Trophoblast cell (in vitro differentiated cells and primary cell): ENCODE results near the gene DCTN2.

Source experiments
- DNase-seq, 2 donors: peaks; one replicate each; pipeline ENCODE4 v3.0.0-alpha.2; 2016
- H2AFZ ChIP-seq: 2 replicates; pipeline ENCODE4 v1.6.1; 2013; ENCODE audit warnings: low read length, moderate library complexity, mild to moderate bottlenecking; ENCODE audit not compliant: insufficient read depth, poor library complexity
- H2AK5ac ChIP-seq: 2 replicates; pipeline ENCODE4 v1.6.1; 2013; ENCODE audit warnings: mild to moderate bottlenecking, low read length
- H2BK120ac ChIP-seq: 2 replicates; pipeline ENCODE4 v1.6.1; 2013; ENCODE audit warnings: low read length, mild to moderate bottlenecking, moderate library complexity; ENCODE audit not compliant: insufficient read depth, poor library complexity
- H2BK12ac ChIP-seq: 2 replicates; pipeline ENCODE4 v1.6.1; 2013; ENCODE audit warnings: mild to moderate bottlenecking, low read length, moderate library complexity
- H2BK5ac ChIP-seq: 2 replicates; pipeline ENCODE4 v1.6.1; 2013; ENCODE audit warnings: low read length, low read depth, moderate library complexity, mild to moderate bottlenecking; ENCODE audit not compliant: poor library complexity
- H3K14ac ChIP-seq: 2 replicates; pipeline ENCODE4 v1.6.1; 2013; ENCODE audit warnings: mild to moderate bottlenecking, low read length
- H3K18ac ChIP-seq: 2 replicates; pipeline ENCODE4 v1.6.1; 2013; ENCODE audit warnings: mild to moderate bottlenecking, low read length
- H3K23ac ChIP-seq: 2 replicates; pipeline ENCODE4 v1.6.1; 2013; ENCODE audit warnings: low read length
- H3K27ac ChIP-seq: 2 replicates; pipeline ENCODE4 v1.5.1; 2013; ENCODE audit warnings: low read depth, mild to moderate bottlenecking, inconsistent platforms, low read length, moderate library complexity
- H3K27me3 ChIP-seq: 2 replicates; pipeline ENCODE4 v1.6.1; 2013; ENCODE audit warnings: inconsistent platforms, mild to moderate bottlenecking, low read length, moderate library complexity; ENCODE audit not compliant: insufficient read depth
- H3K36me3 ChIP-seq, 2 experiments: 1 replicate in 1 of 2; 2 replicates in 1 of 2; pipeline ENCODE4 v1.6.1; 2013; ENCODE audit warnings: low read length in 2 of 2, mild to moderate bottlenecking in 2 of 2, moderate library complexity in 1 of 2; ENCODE audit not compliant: insufficient read depth in 2 of 2, control insufficient read depth in 1 of 2
- H3K4ac ChIP-seq: 2 replicates; pipeline ENCODE4 v1.6.1; 2013; ENCODE audit warnings: low read depth, mild to moderate bottlenecking, low read length, moderate library complexity
- H3K4me1 ChIP-seq, 2 experiments: 1 replicate in 1 of 2; 2 replicates in 1 of 2; pipeline ENCODE4 v1.6.1; 2013; ENCODE audit warnings: low read length in 2 of 2, mild to moderate bottlenecking in 2 of 2, moderate library complexity in 1 of 2; ENCODE audit not compliant: insufficient read depth in 2 of 2, control insufficient read depth in 1 of 2
- H3K4me2 ChIP-seq: 2 replicates; pipeline ENCODE4 v1.6.1; 2013; ENCODE audit warnings: inconsistent platforms, mild to moderate bottlenecking, low read length, moderate library complexity
- H3K4me3 ChIP-seq: 2 replicates; pipeline ENCODE4 v1.5.1; 2013; ENCODE audit warnings: mild to moderate bottlenecking, low read depth, low read length, inconsistent platforms
- H3K79me1 ChIP-seq: one replicate; pipeline ENCODE4 v1.6.1; 2013; ENCODE audit warnings: low read length
- H3K79me2 ChIP-seq: 2 replicates; pipeline ENCODE4 v1.6.1; 2013; ENCODE audit warnings: low read length, mild to moderate bottlenecking; ENCODE audit not compliant: control insufficient read depth, insufficient read depth, poor library complexity
- H3K9ac ChIP-seq: 2 replicates; pipeline ENCODE4 v1.6.1; 2013; ENCODE audit warnings: mild to moderate bottlenecking, low read length
- H3K9me3 ChIP-seq: 2 replicates; pipeline ENCODE4 v1.6.1; 2013; ENCODE audit warnings: low read depth, mild to moderate bottlenecking, control low read depth, inconsistent platforms, low read length; ENCODE audit not compliant: insufficient read depth
- H4K12ac ChIP-seq: 2 replicates; pipeline ENCODE4 v1.6.1; 2013; ENCODE audit warnings: low read depth, mild to moderate bottlenecking, low read length, moderate library complexity
- H4K8ac ChIP-seq: 2 replicates; pipeline ENCODE4 v1.6.1; 2013; ENCODE audit warnings: low read depth, mild to moderate bottlenecking, low read length, moderate library complexity
- H4K91ac ChIP-seq: one replicate; pipeline ENCODE4 v1.6.1; 2013; ENCODE audit warnings: low read depth, mild to moderate bottlenecking, low read length, moderate library complexity
- WGBS: extraction: QIAGEN DNeasy Blood & Tissue Kit; methylation state at CpG from one replicate; pipeline ENCODE4 v1.1.7; 2013; ENCODE audit warnings: missing lambda C conversion rate; ENCODE audit not compliant: insufficient read length, insufficient coverage; ENCODE audit errors: extremely low coverage; 5-methylcytosine and 5-hydroxymethylcytosine counted together

Gene DCTN2

DNA sequence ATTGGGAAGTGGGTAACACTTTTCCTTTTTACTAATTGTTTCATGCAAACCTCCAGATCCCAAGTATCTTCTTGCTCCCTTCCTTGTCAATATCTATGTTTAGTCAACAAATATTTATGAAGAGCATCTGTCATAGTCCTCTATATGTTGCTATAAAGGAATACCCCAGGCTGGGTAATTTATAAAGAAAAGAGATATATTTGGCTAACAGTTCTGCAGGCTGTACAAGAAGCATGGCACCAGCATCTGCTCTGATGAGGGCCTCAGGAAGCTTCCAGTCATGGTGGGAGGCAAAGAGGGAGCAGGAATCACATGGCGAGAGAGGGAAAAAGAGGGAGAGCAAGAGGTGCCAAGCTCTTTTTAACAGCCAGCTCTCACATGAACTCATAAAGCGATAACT lies 7.5 kb upstream of the DCTN2 start:
- H3K4me1 ChIP-seq: peaks cover 3 to 7% of the 10 kb centered on the region in 2 experiments
- H3K79me2 ChIP-seq: no peaks in the 10 kb centered on the region
- no peak overlapping the region for H4K12ac ChIP-seq
- no peak overlapping the region for H3K18ac ChIP-seq
- H2BK5ac ChIP-seq: no peak overlapping the region
- DNase-seq: no peak
- H3K79me1 ChIP-seq: no peaks in the 10 kb centered on the region
- no peak overlapping the region for H3K4me2 ChIP-seq
- H3K9ac ChIP-seq: no peak overlapping the region
- peaks cover 13% of the 10 kb centered on the region for H3K27me3 ChIP-seq
- H4K8ac ChIP-seq: no peak overlapping the region
- H2BK120ac ChIP-seq: no peak overlapping the region
- H3K4ac ChIP-seq: no peak overlapping the region
- peaks cover 3% of the 10 kb centered on the region for H3K9me3 ChIP-seq
- H3K27ac ChIP-seq: no peak overlapping the region
- H3K4me3 ChIP-seq: no peak overlapping the region
- WGBS: no CpG with 5 or more reads among the region's 2 CpGs
- no peaks in the 10 kb centered on the region for H3K36me3 ChIP-seq
- no peak overlapping the region for H2BK12ac ChIP-seq
- H3K14ac ChIP-seq: no peak overlapping the region
- no peak overlapping the region for H2AFZ ChIP-seq
- H4K91ac ChIP-seq: no peak overlapping the region
- no peak overlapping the region for H3K23ac ChIP-seq
- H2AK5ac ChIP-seq: no peak overlapping the region

DNA sequence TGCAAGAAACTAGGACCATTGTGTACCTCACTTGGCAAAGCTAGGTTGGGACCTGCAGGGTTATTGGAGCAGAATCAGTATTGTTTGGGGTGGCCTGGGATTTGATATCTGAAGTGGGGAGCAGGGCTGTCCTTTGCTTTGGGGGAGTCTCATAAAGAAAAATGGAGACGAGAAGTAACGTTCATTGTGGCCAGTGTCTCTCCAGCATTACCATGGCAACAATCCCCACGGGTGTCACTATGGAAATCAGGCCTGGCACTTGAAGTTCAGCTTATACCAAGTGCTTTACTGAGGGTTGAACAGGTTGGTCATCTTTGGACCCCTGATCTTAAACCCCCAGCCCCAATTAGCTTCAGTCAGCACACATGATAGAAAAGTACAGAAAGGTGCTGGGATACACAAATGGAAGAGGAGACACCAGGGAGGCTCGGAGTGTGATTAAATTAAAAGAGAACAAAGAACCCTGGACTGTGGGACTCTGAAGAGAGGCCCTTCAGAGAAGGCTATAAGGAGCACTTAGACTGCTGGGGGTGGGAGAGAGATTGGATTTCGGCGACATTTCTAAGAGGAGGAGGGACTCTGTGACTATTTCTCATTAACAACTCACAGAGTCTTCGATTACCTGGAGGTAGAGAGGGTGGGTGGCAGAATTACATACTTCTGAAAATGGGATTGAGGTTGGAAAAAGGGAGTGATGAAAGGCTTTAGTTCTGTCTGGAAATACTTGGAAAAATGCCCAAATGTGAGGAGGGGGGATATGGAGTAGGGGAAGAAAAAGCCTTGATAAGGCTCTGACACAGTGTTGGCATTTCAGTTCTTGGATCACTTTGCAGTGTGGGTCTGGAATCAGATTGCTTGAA lies 6.6 kb upstream of the DCTN2 start:
- H2BK120ac ChIP-seq: no peak overlapping the region
- DNase-seq: no peak
- H4K91ac ChIP-seq: no peak overlapping the region
- no peak overlapping the region for H4K8ac ChIP-seq
- H3K4ac ChIP-seq: no peak overlapping the region
- no peak overlapping the region for H3K18ac ChIP-seq
- no peak overlapping the region for H2BK12ac ChIP-seq
- no peaks in the 10 kb centered on the region for H3K79me1 ChIP-seq
- H3K4me2 ChIP-seq: no peak overlapping the region
- H3K36me3 ChIP-seq: no peaks in the 10 kb centered on the region
- H3K27me3 ChIP-seq: peaks cover 22% of the 10 kb centered on the region
- H3K9ac ChIP-seq: no peak overlapping the region
- WGBS: no CpG with 5 or more reads among the region's 7 CpGs
- no peak overlapping the region for H4K12ac ChIP-seq
- H3K14ac ChIP-seq: no peak overlapping the region
- no peak overlapping the region for H2BK5ac ChIP-seq
- peaks cover 3% of the 10 kb centered on the region for H3K9me3 ChIP-seq
- no peaks in the 10 kb centered on the region for H3K79me2 ChIP-seq
- no peak overlapping the region for H3K4me3 ChIP-seq
- no peak overlapping the region for H2AFZ ChIP-seq
- H3K27ac ChIP-seq: no peak overlapping the region
- H3K23ac ChIP-seq: no peak overlapping the region
- peaks cover 3 to 7% of the 10 kb centered on the region in 2 experiments for H3K4me1 ChIP-seq
- no peak overlapping the region for H2AK5ac ChIP-seq

DNA sequence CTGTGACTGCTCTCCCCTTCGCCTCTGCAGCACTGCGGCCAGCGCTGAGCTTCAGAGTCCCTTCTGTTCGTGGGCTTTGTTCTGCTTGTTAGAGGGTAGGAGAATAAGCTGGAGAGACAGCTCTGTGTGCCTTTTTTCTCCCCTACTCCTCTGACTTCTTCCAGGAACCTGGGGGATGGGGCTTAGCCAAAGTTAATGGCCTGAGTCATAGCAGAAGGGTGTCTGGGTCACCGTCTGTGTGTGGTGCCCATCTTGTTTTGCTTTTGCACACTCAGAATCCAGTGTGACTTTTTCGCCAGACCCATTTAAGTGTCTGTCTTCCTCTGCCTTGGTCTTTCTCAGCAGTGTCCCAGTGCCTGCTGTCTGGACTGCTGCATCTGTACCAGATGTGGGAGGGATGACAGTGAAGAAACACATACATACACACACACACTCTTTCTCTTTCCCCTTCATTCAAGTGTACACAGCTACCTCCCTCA lies 5.9 kb upstream of the DCTN2 start:
- H3K79me2 ChIP-seq: no peaks in the 10 kb centered on the region
- H2BK120ac ChIP-seq: no peak overlapping the region
- H3K4me1 ChIP-seq: peaks cover 3 to 7% of the 10 kb centered on the region in 2 experiments
- H4K91ac ChIP-seq: no peak overlapping the region
- no peak overlapping the region for H3K14ac ChIP-seq
- no peak overlapping the region for H4K8ac ChIP-seq
- no peak overlapping the region for H2BK5ac ChIP-seq
- no peaks in the 10 kb centered on the region for H3K79me1 ChIP-seq
- H4K12ac ChIP-seq: no peak overlapping the region
- H3K27ac ChIP-seq: no peak overlapping the region
- no peak overlapping the region for H3K23ac ChIP-seq
- H2AK5ac ChIP-seq: no peak overlapping the region
- no peak overlapping the region for H3K4me3 ChIP-seq
- H3K27me3 ChIP-seq: peaks cover 22% of the 10 kb centered on the region
- H3K9me3 ChIP-seq: peaks cover 3% of the 10 kb centered on the region
- no CpG with 5 or more reads among the region's 6 CpGs for WGBS
- no peak overlapping the region for H3K9ac ChIP-seq
- H3K18ac ChIP-seq: no peak overlapping the region
- DNase-seq: no peak
- H3K36me3 ChIP-seq: no peaks in the 10 kb centered on the region
- H3K4ac ChIP-seq: no peak overlapping the region
- H2AFZ ChIP-seq: no peak overlapping the region
- H3K4me2 ChIP-seq: peak overlapping the region; percentile 19
- no peak overlapping the region for H2BK12ac ChIP-seq

GRCh38 chr12:57552306-57552651 lies 5.3 kb upstream of the DCTN2 start:
- no peak overlapping the region for H2BK120ac ChIP-seq
- no peak overlapping the region for H3K23ac ChIP-seq
- H2AK5ac ChIP-seq: no peak overlapping the region
- no peak overlapping the region for H2BK12ac ChIP-seq
- H3K14ac ChIP-seq: no peak overlapping the region
- no peak overlapping the region for H2BK5ac ChIP-seq
- H3K27ac ChIP-seq: no peak overlapping the region
- H3K4me2 ChIP-seq: no peak overlapping the region
- H4K91ac ChIP-seq: no peak overlapping the region
- no peak overlapping the region for H3K4ac ChIP-seq
- peaks cover 3% of the 10 kb centered on the region for H3K9me3 ChIP-seq
- no peak for DNase-seq
- no peak overlapping the region for H3K18ac ChIP-seq
- H4K12ac ChIP-seq: no peak overlapping the region
- H3K79me2 ChIP-seq: no peaks in the 10 kb centered on the region
- no peak overlapping the region for H3K9ac ChIP-seq
- H3K4me3 ChIP-seq: no peak overlapping the region
- H3K27me3 ChIP-seq: peaks cover 22% of the 10 kb centered on the region
- peaks cover 3 to 7% of the 10 kb centered on the region in 2 experiments for H3K4me1 ChIP-seq
- WGBS: no CpG with 5 or more reads among the region's 2 CpGs
- no peaks in the 10 kb centered on the region for H3K36me3 ChIP-seq
- no peaks in the 10 kb centered on the region for H3K79me1 ChIP-seq
- H2AFZ ChIP-seq: no peak overlapping the region
- no peak overlapping the region for H4K8ac ChIP-seq
